Endodermal cell (in vitro differentiated cells): Measurements from ENCODE around the gene PPM1L. TPM values are rescaled to one million over a fixed set of nuclear protein-coding genes. Genes with fewer than 3 reads are reported as not detected.
"Not testable (repeated sequence)": the region's sequence is repeated elsewhere in the genome, so short reads cannot be mapped to it uniquely, and the experiment has no call there.

ENCODE experiments used
- DNase-seq: peaks from one replicate; pipeline ENCODE4 v3.0.0-alpha.2; 2017
- H3K27ac ChIP-seq: 2 replicates; pipeline ENCODE4 v1.5.1; 2013; ENCODE audit warnings: mild to moderate bottlenecking, low read depth, low read length, moderate library complexity
- H3K27me3 ChIP-seq: 2 replicates; pipeline ENCODE4 v1.6.1; 2013; ENCODE audit warnings: mild to moderate bottlenecking, low read length, moderate library complexity; ENCODE audit not compliant: insufficient read depth, control insufficient read depth, poor library complexity, severe bottlenecking
- H3K36me3 ChIP-seq: 2 replicates; pipeline ENCODE4 v1.7.0; 2013; ENCODE audit warnings: mild to moderate bottlenecking, low read length, moderate library complexity; ENCODE audit not compliant: control insufficient read depth, insufficient read depth
- H3K4me1 ChIP-seq: one replicate; pipeline ENCODE4 v1.7.0; 2013; ENCODE audit warnings: low read length; ENCODE audit not compliant: control insufficient read depth, insufficient read depth
- H3K4me3 ChIP-seq: 2 replicates; pipeline ENCODE4 v1.5.1; 2013; ENCODE audit warnings: mild to moderate bottlenecking, low read length, moderate library complexity
- H3K9ac ChIP-seq: 2 replicates; pipeline ENCODE4 v1.6.1; 2013; ENCODE audit warnings: mild to moderate bottlenecking, low read length, moderate library complexity; ENCODE audit not compliant: poor library complexity, severe bottlenecking; ENCODE audit errors: extremely low read depth
- H3K9me3 ChIP-seq: 2 replicates; pipeline ENCODE4 v1.6.1; 2013; ENCODE audit warnings: mild to moderate bottlenecking, low read length, moderate library complexity; ENCODE audit not compliant: control insufficient read depth
- H3K27ac Mint-ChIP-seq: 2 replicates; pipeline ENCODE4 v1.8.0; 2020; ENCODE audit warnings: mixed read lengths
- H3K27me3 Mint-ChIP-seq: 2 replicates; pipeline ENCODE4 v1.8.0; 2021; ENCODE audit warnings: mild to moderate bottlenecking, mixed read lengths; ENCODE audit not compliant: insufficient read depth
- H3K36me3 Mint-ChIP-seq: 2 replicates; pipeline ENCODE4 v1.8.0; 2020; ENCODE audit warnings: low read depth, mixed read lengths
- H3K4me1 Mint-ChIP-seq: 2 replicates; pipeline ENCODE4 v1.8.0; 2020; ENCODE audit warnings: mixed read lengths
- H3K4me3 Mint-ChIP-seq: 2 replicates; pipeline ENCODE4 v1.8.0; 2020; ENCODE audit warnings: mild to moderate bottlenecking, moderate library complexity, mixed read lengths
- H3K9me3 Mint-ChIP-seq: 2 replicates; pipeline ENCODE4 v1.8.0; 2020; ENCODE audit warnings: mild to moderate bottlenecking, mixed read lengths
- CTCF ChIP-seq: fragments of 200-600 bp; sonication (generic); conservative IDR thresholded peaks from 2 replicates; pipeline ENCODE4 v1.5.0; 2021; ENCODE audit warnings: antibody characterized with exemption, mild to moderate bottlenecking
- WGBS, 2 experiments: methylation state at CpG; one replicate each; pipeline versions ENCODE4 v1.1.5 to v1.1.7; 2013; ENCODE audit warnings: missing lambda C conversion rate in 2 of 2, mixed read lengths in 1 of 2; ENCODE audit not compliant: insufficient coverage in 1 of 2, insufficient read length in 1 of 2; 5-methylcytosine and 5-hydroxymethylcytosine counted together
- total RNA-seq, 2 donors: library from RNA; stranded (reverse); fragmentation: NEBNext Ultra II Directional in 1 of 2; extraction: Animal tissue kit (Norgen Biotek cat#: 25700) in 1 of 2; gene quantifications; 2 replicates in 1 of 2; 3 replicates in 1 of 2; pipeline ENCODE4 v1.2.1, GENCODE V29; 2021

Gene PPM1L
- total RNA-seq, 2 donors from 2014 or later, result 1.6 to 3.3 TPM

GRCh38 chr3:160999274-160999673 lies 243.2 kb downstream of the PPM1L start:
- Histone ChIP-seq H3K9ac (no peak overlapping the region), H3K27ac (no peak overlapping the region), H3K36me3 (no peaks in the 10 kb centered on the region), H3K4me1 (no peaks in the 10 kb centered on the region), H3K4me3 (no peak overlapping the region), H3K27me3 (no peaks in the 10 kb centered on the region), H3K9me3 (no peaks in the 10 kb centered on the region)
- Mint-ChIP-seq H3K9me3 (peaks cover 4% of the 10 kb centered on the region), H3K4me3 (no peak overlapping the region), H3K4me1 (no peaks in the 10 kb centered on the region), H3K36me3 (no peaks in the 10 kb centered on the region), H3K27ac (no peak overlapping the region), H3K27me3 (no peaks in the 10 kb centered on the region)
- TF ChIP-seq CTCF, result no peak
- no peak for DNase-seq
- WGBS, 2 experiments, result 88 to 92% methylated on average over 3 to 5 of the region's 5 CpGs

DNA sequence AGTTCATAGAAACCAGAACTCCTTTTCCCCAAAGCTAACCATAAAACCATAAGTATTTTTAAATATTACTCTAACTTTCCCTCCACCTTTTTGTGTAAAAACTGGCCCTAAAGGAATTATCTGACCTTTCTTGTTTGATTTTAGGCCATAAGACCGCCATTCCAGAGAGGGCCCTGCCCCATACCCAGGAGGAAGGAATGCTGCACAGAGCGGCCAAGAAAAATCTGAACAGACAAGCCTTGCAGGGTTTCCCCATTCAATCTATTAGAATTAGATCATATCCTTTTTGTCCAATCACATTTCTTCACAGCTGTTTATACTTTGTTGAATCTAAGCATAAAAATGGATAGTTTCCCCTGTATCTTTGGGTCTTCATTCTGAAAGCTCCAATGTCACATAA lies 252.1 kb downstream of the PPM1L start:
- Histone ChIP-seq H3K9ac (no peak overlapping the region), H3K27me3 (no peaks in the 10 kb centered on the region), H3K9me3 (no peaks in the 10 kb centered on the region), H3K4me1 (no peaks in the 10 kb centered on the region), H3K4me3 (no peak overlapping the region), H3K27ac (no peak overlapping the region), H3K36me3 (no peaks in the 10 kb centered on the region)
- no peaks in the 10 kb centered on the region for H3K4me1 Mint-ChIP-seq
- 93% methylated on average over 2 of the region's 2 CpGs; no CpG with 5 or more reads in 1 of the 2 experiments for WGBS, 2 experiments
- H3K4me3 Mint-ChIP-seq, result no peak overlapping the region
- H3K9me3 Mint-ChIP-seq, result peaks cover 4% of the 10 kb centered on the region
- DNase-seq, result no peak
- no peaks in the 10 kb centered on the region for H3K27me3 Mint-ChIP-seq
- no peak for TF ChIP-seq CTCF
- no peaks in the 10 kb centered on the region for H3K36me3 Mint-ChIP-seq
- no peak overlapping the region for H3K27ac Mint-ChIP-seq

GRCh38 chr3:161010151-161010550 lies 254.1 kb downstream of the PPM1L start:
- H3K36me3 ChIP-seq, H3K9me3 ChIP-seq, H3K4me3 ChIP-seq, H3K36me3 Mint-ChIP-seq, H3K27me3 ChIP-seq, H3K27ac ChIP-seq, H3K4me1 Mint-ChIP-seq, H3K27me3 Mint-ChIP-seq, DNase-seq, H3K4me3 Mint-ChIP-seq, H3K4me1 ChIP-seq, H3K9ac ChIP-seq, H3K27ac Mint-ChIP-seq, H3K9me3 Mint-ChIP-seq: not testable (repeated sequence)
- 100% methylated on average over 1 of the region's 2 CpGs; no CpG with 5 or more reads in 1 of the 2 experiments for WGBS, 2 experiments
